Choroid plexus epithelial cell (primary cell): ENCODE results near the gene PMEPA1.

Experiments
- DNase-seq: peaks from one replicate; pipeline ENCODE4 v3.0.0-alpha.2; 2010; ENCODE audit warnings: low read depth
- H3K4me3 ChIP-seq: 2 replicates; pipeline ENCODE4 v1.5.1; 2011; ENCODE audit warnings: low read depth, mild to moderate bottlenecking, control low read depth, low read length, moderate library complexity
- TF ChIP-seq, protein P1 (sequence below): conservative IDR thresholded peaks from 2 replicates; pipeline ENCODE4 v1.5.1; 2011; ENCODE audit warnings: low read depth, mild to moderate bottlenecking, control low read depth, inconsistent platforms, low read length, moderate library complexity

The PMEPA1 gene

GRCh38 chr20:57692393-57692792 lies 17.4 kb downstream of the PMEPA1 start:
- no peak for DNase-seq
- H3K4me3 ChIP-seq = no peak overlapping the region
- TF ChIP-seq, protein P1, sequence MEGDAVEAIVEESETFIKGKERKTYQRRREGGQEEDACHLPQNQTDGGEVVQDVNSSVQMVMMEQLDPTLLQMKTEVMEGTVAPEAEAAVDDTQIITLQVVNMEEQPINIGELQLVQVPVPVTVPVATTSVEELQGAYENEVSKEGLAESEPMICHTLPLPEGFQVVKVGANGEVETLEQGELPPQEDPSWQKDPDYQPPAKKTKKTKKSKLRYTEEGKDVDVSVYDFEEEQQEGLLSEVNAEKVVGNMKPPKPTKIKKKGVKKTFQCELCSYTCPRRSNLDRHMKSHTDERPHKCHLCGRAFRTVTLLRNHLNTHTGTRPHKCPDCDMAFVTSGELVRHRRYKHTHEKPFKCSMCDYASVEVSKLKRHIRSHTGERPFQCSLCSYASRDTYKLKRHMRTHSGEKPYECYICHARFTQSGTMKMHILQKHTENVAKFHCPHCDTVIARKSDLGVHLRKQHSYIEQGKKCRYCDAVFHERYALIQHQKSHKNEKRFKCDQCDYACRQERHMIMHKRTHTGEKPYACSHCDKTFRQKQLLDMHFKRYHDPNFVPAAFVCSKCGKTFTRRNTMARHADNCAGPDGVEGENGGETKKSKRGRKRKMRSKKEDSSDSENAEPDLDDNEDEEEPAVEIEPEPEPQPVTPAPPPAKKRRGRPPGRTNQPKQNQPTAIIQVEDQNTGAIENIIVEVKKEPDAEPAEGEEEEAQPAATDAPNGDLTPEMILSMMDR = no peak

DNA sequence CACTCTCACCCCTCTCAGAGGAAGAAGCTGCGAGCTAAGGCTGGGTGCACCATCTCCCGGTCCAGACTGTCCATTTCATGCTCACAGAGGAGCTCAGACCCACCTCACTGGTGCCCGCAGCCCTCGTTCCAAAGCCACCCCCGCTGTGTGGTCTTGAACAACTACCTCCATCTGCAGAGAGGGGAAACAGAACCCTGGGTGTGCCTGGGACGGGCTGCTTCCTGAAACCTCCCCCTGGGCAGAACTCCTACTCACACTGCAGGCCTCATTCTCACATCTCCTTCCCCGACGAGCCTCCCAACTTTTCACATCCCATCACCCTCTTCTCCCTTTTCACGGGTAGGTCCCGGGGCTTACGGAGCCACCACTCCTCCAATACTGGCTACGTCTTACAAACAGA lies 18.1 kb downstream of the PMEPA1 start:
- TF ChIP-seq, protein P1 = no peak
- no peak overlapping the region for H3K4me3 ChIP-seq
- DNase-seq = no peak

- DNase-seq = no peak
- no peak overlapping the region for H3K4me3 ChIP-seq
- TF ChIP-seq, protein P1 = no peak
These were observed 19.3 kb downstream of the PMEPA1 start for GRCh38 chr20:57690525-57690924.

DNA sequence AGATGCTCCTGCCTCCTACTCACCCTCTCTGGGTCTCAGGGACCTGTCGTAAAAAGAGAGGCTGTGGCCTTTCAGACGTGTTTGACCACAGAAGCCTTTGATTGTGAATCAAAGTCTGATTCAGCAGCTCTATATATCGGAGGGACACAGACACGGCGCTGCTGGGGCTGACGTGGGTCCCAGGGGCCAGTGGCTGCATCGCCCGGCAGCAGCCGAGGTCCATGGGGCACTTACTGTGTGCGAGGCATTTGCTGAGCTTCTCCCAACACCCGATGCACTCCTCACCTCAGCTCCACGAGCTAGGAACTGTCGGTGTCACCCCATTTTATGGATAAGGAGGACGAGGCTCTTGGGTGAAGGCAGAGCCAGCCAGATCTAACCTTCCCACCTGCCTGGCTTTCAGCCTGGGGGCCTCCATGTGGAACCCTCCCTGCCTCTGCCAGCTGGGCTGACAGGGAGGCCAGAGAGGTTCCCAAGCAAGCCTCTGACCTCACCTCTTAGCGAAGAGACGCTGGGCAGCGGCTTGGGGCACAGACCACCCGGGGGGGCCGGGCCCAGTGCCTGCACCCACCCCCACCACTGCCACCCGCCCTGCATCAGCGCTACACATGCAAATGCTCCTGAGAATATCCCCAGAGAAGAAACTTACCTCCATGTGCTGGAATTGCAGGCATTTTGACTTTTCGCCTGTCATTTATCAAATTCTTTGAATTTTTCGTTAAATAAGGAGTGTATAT lies 19.9 kb downstream of the PMEPA1 start:
- no peak for DNase-seq
- no peak overlapping the region for H3K4me3 ChIP-seq
- TF ChIP-seq, protein P1 = no peak

- TF ChIP-seq, protein P1 = no peak
- DNase-seq = no peak
- no peak overlapping the region for H3K4me3 ChIP-seq
These were observed 21.0 kb downstream of the PMEPA1 start for GRCh38 chr20:57688864-57689263.

DNA sequence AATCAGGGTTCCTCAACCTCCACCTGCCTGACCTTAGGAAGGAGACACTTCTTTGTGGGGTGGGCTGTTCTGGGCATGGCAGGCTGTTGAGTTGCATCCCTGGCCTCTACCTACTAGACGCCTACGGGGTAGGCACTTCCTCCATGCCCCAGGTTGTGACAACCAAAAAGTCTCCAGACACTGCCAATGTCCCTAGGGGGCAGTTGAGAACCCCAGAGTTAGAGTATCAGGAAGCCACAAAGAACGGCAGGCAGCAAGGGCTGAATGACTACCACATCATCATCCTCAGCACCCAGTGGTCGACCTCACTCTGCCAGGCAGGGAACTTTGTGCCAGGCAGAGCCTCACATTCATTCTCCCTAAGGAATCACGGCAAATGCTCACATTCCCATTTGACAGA lies 21.5 kb downstream of the PMEPA1 start:
- H3K4me3 ChIP-seq = no peak overlapping the region
- TF ChIP-seq, protein P1 = no peak
- DNase-seq = no peak
